Measurements from ENCODE around the gene RHOG.

- TF ChIP-seq EZH2 (IDR thresholded peaks at IDR 0.05; ENCODE audit: low read depth) (no peak), CTCF (conservative IDR thresholded peaks at IDR 0.05) (no peak)
Measured at GRCh38 chr11:3856856-3857553, 16.2 kb upstream of the RHOG start.
